Epithelial cell of proximal tubule (primary cell): Measurements from ENCODE around the gene PTP4A1. TPM values are rescaled to one million over a fixed set of nuclear protein-coding genes. Genes with fewer than 3 reads are reported as not detected.

Experiments
- DNase-seq: peaks from one replicate; pipeline ENCODE4 v3.0.0-alpha.2; 2011; ENCODE audit warnings: low read depth
- H3K4me3 ChIP-seq: 2 replicates; pipeline ENCODE4 v1.5.1; 2011; ENCODE audit warnings: low read depth, mild to moderate bottlenecking, low read length
- total RNA-seq: library from RNA; depleted of rRNA; stranded (reverse); fragments of >200 nt; gene quantifications from 2 replicates; pipeline ENCODE4 v1.2.3, GENCODE V29; 2015
- TF ChIP-seq, protein P1 (sequence below): conservative IDR thresholded peaks from 2 replicates; pipeline ENCODE4 v1.5.1; 2012; ENCODE audit warnings: low read depth, mild to moderate bottlenecking, low read length

The PTP4A1 gene
- total RNA-seq, 1 donor from 2014 or later, result 10.9 TPM

DNA sequence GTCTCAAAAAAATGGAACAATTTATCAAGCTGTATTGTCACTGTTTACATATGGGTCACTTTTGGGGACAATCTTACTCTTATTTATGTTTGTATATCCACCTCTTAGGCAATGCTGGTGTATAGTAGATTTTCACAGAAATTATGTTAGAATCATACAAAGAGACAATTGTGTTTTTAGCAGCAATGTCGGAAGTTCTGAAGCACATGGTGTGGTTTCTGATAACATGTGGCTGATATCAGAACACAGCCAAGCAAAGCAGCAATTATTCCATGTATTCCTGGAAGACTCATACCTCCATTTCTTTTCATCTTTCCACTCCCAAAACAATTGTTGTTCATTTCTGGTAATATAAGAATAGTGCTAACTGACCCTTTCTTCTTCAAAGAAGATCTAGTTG is 17.5 kb upstream of the PTP4A1 start:
- no peak for DNase-seq
- TF ChIP-seq, protein P1, sequence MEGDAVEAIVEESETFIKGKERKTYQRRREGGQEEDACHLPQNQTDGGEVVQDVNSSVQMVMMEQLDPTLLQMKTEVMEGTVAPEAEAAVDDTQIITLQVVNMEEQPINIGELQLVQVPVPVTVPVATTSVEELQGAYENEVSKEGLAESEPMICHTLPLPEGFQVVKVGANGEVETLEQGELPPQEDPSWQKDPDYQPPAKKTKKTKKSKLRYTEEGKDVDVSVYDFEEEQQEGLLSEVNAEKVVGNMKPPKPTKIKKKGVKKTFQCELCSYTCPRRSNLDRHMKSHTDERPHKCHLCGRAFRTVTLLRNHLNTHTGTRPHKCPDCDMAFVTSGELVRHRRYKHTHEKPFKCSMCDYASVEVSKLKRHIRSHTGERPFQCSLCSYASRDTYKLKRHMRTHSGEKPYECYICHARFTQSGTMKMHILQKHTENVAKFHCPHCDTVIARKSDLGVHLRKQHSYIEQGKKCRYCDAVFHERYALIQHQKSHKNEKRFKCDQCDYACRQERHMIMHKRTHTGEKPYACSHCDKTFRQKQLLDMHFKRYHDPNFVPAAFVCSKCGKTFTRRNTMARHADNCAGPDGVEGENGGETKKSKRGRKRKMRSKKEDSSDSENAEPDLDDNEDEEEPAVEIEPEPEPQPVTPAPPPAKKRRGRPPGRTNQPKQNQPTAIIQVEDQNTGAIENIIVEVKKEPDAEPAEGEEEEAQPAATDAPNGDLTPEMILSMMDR, result no peak
- no peak overlapping the region for H3K4me3 ChIP-seq

DNA sequence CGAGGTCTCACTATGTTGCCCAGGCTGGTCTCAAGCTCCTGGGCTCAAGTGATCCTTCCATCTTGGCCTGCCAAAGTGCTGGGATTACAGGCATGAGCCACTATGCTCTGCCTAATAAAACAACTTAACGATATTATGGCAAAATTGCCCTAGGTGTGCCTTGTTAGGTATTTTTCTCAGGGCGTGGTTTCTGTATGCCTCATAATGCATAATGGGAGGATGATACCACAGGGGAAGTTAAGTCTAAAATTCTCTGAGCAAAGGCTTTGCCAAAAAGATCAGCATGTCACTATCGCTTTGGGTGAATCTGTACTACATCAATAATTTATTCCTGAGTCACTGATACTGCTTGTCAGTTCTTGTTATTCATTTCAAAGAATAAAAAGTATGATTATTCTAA is 15.9 kb upstream of the PTP4A1 start:
- DNase-seq, result no peak
- TF ChIP-seq, protein P1, result no peak
- no peak overlapping the region for H3K4me3 ChIP-seq

DNA sequence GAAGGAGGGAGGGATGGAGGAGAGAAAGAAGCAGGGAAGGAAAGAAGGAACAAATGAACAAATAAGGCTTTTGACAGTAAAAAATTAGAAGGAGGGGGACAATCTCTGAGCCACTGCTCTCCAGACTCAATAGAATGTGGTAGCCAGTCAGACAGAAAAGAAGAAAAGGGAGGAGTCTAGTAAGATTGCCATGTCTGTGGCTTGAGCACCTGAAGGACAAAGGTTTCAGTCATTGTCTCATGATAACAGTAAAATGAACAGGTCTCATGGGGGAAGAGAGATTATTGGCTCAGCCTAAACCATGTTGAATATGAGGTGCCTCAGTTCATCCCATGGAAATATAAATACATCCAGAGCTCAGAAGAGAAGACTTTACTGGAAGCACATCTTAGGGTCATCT is 14.0 kb upstream of the PTP4A1 start:
- no peak for DNase-seq
- H3K4me3 ChIP-seq, result no peak overlapping the region
- TF ChIP-seq, protein P1, result no peak

DNA sequence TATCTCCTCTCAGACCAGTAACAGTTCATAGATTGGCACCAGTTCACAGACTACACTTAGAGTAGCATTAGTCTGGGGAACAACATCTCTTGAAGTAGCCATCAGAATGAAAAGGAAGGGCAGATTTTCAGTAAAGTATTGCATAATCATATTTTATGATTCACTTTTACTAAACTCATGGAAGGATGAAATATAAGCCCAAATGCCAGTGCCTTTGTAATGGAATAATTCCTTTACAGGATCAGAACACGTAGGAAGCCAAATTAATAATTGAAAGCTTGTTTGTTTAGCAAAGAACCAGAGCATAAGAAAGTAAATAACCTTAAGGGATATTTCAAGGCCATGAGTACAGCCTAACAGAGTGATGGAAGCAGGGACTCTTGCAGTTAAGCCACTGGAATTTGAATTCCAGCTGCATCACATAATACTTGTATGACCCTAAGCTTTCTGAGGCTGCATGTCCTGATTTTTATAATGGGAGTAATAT is 11.4 kb upstream of the PTP4A1 start:
- TF ChIP-seq, protein P1, result no peak
- H3K4me3 ChIP-seq, result no peak overlapping the region
- DNase-seq, result no peak

DNA sequence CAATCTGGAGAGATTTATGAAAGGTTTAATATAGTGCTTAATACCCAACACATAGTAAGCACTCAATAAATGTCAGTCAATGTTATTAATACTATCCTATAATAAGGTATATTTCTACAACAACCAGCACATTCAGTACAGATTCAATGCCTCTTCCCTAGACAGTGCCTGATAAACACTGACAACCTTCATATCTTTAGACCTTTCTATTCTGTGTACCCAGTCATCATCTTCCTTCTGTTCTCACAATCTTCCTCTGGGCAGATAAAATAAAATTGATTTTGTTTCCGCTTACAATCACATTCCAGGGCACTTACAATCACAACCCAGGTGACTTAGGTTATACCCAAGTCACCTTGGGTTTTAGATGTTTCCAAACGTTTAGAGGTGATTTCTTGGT is 11.0 kb upstream of the PTP4A1 start:
- no peak for DNase-seq
- no peak overlapping the region for H3K4me3 ChIP-seq
- TF ChIP-seq, protein P1, result no peak

DNA sequence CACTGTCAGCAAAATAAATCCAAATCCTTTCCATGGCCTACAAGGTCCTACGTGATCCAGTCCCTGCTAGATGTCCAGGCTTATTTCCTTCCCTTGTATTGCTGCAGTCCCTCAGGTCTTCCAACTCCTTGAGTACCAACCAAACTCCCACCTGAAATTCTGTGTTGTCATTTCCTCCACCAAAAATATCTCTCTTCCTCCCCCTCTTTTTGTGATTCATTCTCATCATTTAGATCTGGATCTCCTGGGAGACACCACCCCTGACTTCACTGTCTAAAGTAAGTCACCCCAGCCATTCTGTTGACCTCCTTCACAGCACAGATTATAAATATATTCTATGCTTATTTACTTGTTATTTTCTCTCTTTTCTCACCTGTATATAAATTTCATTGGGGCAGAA is 9.0 kb upstream of the PTP4A1 start:
- TF ChIP-seq, protein P1, result no peak
- H3K4me3 ChIP-seq, result no peak overlapping the region
- no peak for DNase-seq

DNA sequence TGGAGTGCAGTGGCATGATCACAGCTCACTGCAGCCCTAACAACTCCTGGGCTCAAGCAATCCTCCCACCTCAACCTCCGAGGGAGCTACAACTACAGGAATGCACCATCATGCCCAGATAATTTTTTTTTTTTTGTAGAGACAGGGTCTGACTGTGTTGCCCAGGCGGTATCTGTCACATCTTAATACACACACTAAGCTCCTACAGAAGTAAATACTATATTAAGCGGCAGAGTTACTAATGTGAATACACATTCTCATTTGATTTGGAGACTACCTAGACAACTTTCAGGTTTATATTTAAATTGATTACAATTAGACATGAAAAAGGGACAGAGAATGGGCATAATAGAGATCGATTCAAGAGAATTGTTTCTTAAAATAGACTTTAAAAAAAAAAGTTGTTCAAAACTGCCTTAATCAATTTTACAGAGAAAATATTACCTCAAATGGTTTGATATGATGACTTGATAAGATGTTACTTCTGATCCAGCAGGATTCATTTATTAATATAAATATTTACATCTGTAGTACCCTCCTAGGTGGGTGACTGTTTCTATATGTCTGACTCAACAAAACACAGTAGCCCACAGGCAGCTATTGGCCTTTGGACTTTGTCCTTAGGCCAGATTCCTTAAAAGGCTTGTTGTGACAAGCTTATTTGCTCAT is 7.1 kb upstream of the PTP4A1 start:
- TF ChIP-seq, protein P1, result no peak
- DNase-seq, result no peak

More for the DNA sequence above, 7.1 kb upstream of the PTP4A1 start:
- H3K4me3 ChIP-seq, result no peak overlapping the region
